Measurements from ENCODE around the gene TUBA3C.

DNA sequence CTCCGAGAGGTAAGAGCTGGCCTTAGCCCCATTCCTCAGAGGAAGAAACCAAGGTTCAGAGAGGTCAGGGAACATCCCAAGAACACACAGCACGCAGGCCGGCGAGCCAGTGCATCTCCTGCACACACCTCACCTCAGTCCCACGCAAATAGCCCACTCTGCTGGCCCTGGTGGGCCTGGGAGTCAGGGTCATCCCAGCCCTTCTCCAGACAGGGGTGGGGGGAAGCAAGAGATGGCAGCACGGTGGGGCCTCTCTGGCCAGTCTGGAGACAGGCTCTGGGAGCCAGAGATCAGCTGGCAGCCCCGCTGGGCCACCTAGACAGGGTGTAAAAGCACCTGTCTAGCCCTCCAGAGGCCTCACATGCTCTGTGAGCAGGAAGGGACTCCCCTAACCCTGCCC is 26.8 kb downstream of the TUBA3C start:
- no peak for TF ChIP-seq TAF1 (IDR thresholded peaks at IDR 0.05; ENCODE audit: low read depth, low read length)
- no peak for TF ChIP-seq POLR2A (IDR thresholded peaks at IDR 0.05; ENCODE audit: low read depth, low read length)
- TF ChIP-seq SPI1 (IDR thresholded peaks at IDR 0.05; ENCODE audit: low read depth, low read length), result no peak
